GM18502 (cell line): ENCODE data around the gene BBX.

Experiments used
- ATAC-seq: cut with Tn5 transposase; IDR thresholded peaks from one replicate; pipeline ENCODE4 v1.9.1; 2021; ENCODE audit warnings: mild to moderate bottlenecking; ENCODE audit not compliant: unreplicated experiment, poor library complexity

The BBX gene

DNA sequence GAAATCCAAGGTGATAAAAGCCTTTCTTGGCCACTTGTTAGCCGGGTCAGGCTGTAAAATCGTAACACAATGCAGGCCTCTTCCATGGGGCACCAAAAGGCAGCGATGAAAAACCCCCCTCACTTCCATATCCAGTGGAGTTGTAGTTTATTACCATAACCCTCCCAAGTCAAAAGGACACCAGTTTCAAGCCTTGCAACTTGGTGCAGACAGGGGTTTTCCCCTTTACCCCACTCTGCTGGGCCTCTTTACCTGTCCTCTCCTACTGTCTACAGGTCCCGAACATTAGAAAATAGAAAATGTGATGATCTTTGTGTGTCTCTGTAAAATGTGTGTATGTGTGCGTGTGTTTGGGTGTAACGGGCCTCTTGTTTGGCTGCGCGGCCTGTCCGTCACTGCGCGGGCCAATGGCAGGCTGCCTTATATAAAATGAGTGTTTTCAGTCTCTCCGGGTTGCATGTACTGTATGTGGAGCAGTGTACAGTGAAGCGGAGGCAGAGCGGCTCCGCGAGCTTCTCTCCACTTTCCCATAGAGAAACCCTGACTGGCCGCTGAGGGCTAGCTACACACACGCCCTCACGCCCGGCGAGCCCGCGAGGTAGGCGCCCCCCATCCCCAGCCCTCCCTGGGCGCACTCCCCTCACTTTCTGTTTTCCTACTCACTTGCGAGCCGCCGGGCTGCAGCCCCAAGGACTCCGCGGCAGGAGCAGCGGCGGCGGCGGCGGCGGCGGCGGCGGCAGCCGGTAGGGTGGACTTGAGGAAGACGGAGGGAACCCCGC lies at the start of gene BBX:
Gene BBX (plus strand): TSS at position 453 of the 779 bp plus-strand sequence. CDS start 187,499 bp downstream, outside the sequence.
- peak; percentile 92 for ATAC-seq

DNA sequence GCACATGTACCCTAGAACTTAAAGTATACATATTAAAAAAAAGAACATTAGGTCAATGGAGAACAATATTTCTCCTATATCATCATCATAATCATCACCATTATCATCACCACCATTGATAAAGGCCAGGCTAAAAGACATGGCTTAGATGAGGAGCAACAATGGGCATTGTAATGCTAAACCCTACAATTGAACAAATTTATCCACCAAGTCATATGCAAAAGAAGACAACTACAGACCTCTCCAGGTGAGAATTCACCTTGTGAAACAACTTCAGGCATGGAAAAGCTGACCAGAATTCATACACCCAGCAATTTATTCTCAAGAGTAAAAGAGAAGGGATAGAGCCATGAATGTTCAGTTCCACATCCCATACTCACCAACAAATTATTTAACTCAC lies 46.3 kb upstream of the BBX start:
- ATAC-seq = no peak

DNA sequence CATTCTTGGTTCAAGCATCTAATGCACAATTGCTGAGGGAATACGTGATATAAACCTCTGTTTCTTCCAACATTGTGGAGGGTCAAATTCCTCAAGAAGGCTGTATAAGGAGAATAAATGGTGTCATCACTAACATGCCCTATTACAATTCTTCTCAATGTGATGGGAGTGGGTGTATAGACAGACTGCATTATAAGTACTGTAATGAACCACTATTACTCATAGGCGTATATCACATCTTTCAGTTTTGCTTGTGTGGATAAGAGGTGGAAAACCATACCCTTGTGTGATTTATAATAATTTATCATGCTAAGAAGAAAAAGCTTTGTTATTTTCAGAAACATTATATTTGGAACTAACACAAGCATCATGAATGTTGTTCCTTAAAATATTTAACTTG lies 35.3 kb upstream of the BBX start:
- no peak for ATAC-seq

DNA sequence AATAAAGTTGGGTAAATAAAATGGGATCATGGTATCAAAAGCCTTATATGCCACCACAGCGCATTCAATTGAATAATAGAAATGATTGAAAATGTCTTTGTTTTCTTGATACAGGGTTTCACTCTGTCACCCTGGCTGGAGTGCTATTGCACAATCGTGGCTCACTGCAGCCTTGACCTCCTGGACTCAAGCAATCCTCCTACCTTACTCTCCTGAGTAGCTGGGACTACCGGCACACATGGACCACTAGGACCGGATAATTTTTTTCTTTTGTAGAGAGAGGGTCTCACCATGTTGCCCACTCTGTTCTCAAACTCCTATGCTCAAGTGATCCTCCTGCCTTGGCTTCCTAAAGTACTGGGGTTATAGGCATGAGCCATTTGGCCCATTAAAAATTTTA lies 33.8 kb upstream of the BBX start:
- no peak for ATAC-seq

DNA sequence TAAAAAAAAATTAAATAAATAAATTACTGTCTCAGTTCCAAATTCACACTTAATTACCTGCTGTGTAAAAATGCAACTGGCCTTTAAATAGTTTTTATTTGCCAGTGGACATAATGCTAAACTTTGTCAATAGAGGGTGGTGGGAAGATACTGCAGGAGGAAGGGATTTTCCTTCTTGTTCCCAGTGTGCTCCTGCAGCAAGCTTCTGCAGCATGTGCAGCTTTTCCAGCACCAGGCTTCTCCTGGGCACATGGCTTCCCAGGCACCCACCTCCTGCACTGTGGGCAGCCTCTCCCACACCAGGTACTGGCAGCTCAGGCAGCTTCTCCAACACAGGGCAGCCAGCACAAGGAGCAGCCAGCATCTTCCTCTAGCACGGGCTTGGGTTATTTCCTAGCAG lies 29.6 kb upstream of the BBX start:
- ATAC-seq = no peak

DNA sequence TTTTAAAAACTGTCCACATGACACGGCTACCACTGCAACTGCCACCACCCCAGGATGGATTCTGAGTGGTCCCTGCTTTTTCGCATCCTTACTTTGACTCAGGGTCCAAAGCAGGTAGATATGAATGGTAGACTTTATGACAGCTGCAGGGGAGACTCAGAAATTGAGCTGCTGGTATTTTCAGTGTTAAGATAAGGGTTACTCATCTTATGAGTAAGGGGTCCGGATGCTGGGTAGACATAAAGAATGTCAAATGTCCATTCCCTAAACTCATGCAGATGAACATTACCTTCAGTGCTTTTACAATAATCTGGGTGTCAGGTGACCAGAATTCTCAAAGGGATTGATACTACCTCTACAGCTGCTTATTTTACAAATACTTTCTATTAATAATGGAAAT lies 25.9 kb upstream of the BBX start:
- ATAC-seq = no peak

DNA sequence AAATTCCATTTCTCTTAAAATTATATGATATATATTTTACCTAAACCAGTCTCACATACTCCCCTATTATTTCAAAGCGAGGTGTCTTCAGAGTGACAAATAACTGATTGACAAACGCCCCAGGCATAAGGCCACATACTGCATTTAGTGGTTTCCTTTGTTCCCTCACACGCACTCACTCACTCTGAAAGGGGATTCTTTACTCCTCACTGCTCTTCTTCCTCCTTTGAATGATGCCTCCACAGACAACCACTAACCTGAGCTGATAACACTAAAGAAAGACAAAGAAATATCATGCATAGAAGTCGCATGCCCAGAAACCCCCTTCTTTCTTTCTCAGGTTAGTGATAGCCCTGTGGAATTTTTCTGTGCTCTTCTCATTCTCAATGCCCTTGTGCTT lies 24.1 kb upstream of the BBX start:
- no peak for ATAC-seq

DNA sequence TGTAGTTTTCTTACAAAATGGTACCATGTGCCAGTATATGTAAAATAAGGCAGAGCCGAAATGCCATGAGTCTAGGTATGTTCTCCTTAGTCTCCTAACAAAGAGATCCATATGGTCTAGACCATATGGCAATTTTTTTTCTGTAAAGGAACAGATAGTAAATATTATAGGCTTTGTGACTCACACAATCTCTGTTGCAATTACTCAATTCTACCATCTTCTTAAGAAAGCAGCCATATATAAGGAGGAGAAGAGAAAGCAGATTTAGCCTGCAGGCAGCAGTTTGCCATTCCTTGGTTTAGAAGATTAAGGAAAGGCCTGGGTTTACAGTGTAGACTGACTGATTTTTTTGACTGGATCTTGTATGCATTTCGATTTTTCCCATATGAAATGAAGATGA lies 16.3 kb upstream of the BBX start:
- no peak for ATAC-seq

DNA sequence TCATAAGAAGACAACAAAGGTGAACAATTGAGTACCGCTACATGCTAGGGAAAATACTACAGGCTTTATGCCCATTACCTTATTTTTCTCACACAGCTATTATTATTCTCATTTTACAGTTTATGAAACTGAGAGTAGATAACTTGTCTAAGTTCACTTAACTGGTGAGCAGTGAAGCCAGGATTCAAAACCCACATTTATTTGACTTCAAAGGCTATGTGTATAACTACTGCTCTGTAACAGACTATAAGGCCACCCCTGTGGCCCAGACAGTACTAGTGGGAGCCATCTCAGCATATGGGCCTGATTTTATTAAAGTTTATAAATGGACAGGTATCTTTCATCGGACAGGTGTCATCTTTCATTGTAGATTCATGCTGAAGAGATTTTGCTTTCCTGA lies 14.4 kb upstream of the BBX start:
- ATAC-seq = no peak

DNA sequence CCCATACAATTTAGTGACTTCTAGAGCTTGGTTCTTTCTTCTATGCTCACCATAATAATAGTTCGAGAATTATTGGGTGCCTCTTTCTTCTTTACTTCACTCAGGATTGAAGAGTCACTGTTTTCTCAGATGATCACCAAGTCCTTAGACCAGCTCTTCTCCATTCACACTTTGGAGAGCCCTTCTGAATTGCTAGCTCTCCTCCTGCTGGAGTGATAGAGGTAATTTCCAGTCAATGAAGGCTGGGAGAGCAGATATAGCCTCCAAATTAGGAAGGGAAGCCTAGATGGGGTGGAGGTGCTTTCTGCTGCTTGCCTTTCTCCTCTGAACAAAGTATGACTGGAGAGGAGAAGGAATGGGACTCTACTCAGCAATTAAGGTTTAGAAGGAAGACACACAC lies 10.7 kb upstream of the BBX start:
- ATAC-seq = no peak

DNA sequence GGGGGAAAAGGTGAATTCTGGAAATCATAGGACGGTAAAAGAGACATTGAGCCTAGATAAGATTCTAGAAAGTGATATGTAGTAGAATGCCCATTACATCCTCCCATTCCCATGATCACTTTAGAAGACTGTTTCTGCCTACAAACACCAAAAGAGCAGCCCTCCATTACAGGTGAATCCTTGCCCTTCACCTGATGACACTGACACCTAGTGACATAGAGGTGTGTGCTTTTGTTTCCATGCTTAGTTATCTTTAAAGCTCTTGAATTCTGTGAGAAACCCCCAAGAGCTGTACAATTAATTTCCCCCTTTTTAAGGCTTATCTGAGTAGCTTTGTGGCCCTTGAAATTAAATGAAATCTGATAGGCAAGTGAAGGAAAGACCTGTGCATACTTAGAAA lies 8.3 kb upstream of the BBX start:
- no peak for ATAC-seq

DNA sequence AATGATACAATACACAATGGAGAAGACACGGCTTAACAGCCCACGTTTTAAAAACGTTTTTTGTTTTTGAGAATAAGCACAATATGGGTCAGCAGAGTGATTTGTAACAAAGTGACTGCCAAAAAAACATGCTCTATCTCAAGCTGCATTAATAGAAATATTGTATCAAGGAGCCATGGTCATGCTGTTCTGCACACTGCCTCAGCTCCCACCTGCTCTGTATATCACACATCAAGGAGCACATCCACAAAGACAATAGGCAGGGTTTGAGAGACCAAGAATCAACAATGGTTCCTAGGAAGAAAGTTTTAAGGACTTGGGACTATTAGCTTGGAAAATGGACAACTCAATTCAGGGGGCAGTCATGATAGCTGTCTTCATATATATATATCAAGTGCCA lies 6.3 kb upstream of the BBX start:
- ATAC-seq = no peak

DNA sequence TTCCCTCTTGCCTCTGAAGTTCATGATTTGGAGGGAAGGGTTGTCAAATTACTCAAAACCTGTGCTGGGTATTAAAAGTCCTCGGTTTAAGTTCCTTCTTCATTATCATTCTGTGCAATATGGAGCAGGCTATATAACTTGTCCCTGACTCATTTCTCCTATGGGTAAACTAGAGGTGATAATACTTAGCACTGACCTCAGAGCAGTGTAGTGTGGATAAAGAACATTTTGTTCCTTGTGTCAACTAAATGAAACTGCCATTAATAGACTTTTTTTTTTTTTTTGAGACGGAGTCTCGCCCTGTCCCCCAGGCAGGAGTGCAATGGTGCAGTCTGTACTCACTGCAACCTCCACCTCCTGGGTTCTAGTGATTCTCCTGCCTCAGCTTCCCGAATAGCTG lies 2.2 kb upstream of the BBX start:
- ATAC-seq = no peak

DNA sequence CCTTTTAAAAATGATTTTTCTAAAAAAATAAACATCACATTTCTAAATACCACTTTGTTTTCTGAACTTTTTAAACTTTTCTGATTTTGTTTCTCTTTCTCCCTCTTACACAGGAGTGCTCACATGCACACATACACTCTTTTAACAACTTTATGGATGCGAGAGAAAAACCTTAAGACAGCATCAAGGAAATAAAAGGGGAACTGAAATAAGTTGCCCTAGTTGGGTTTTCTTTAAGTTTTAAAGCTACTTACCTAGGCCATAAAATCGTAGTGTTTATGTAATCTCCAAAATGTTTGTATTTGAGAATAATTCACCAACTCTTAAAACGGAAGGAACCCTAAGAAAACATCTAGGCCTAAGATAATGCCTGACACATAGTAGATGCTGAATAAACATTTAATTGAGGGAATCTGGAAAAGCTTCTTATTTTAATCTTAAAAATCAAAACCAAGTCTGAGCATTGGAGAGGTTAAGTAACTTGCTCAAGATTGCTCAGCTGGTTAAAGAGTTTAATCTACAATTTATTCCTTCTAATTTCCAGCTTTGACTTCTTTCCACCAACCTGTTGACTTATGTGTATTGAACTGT lies 1.2 kb upstream of the BBX start:
- ATAC-seq = no peak

DNA sequence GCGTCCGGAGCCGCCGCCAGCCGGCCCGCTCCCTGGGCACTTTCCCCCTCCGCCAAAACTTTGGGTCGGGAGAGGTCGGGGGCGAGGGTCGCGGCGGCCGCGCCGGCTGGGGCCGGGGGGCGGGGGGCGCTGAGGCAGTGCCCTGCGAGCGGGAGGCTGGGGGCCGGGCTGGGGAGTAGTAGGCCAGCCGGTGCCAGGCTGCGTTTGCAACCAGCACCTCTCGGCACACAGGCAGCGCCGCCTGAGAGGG lies 452 bp downstream of the BBX start:
- peak; percentile 34 for ATAC-seq

DNA sequence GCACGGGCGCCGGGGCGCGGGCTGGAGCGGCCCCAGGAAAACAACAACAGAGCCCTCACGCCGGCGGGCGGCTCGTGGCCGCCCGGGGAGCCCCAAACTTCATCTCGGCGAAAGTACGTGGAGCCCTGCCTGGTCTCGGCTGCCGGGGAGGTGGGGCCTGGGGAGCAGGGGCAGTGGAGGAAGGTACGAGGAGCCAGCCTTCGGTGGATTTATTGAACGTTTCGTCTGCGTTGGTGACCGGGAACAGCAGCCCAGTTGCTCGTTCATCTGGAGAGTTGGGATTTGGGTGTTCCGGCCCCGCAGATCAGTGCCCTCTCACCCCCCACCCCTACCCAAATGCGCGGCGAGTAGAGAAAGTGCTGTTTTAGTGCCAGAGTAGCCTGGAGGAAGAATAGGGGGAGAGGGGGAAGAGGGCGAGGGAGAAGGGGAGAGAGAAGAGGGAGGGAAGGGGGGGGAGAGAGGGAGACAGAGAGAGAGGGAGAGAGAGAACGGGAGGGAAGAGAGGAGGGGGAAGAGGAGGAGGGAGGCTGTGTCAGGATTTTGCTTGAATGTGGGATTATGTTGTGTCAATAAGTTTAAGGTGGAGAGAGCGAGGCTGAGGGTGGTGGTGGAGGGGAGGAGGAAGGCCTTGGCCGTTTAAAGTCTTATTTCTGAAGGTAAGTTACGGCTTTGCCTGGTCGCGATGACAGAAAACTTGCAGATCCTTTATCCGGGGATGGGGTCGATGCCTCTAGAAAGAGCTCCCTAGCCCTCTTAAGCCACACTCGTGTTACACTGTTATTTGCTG lies 970 bp downstream of the BBX start:
- peak; percentile 37 for ATAC-seq

DNA sequence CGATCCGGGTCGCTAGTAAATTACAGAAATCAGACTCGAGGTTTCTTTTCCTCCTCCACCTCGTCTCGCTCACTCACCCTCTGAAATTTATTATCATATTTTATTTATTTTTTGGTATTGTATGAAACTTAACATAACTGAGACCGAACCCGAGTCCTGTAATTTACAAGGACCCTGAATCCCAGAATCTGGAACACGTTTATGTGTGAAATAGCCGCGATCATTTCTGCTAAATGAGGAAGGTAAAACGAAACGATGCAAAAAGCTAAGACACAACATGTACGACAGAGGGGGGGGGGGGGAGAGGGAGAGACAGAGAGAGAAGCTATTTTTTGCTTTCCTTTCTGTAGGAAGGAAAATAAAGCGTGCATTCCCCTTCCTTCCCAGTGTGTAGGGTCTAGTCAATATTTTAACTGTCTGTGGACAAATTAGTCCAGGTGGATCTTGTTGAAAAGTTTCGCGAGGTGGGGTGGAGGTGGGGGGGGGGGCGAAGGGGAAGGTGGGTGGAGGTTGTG lies 1.6 kb downstream of the BBX start:
- ATAC-seq = no peak

DNA sequence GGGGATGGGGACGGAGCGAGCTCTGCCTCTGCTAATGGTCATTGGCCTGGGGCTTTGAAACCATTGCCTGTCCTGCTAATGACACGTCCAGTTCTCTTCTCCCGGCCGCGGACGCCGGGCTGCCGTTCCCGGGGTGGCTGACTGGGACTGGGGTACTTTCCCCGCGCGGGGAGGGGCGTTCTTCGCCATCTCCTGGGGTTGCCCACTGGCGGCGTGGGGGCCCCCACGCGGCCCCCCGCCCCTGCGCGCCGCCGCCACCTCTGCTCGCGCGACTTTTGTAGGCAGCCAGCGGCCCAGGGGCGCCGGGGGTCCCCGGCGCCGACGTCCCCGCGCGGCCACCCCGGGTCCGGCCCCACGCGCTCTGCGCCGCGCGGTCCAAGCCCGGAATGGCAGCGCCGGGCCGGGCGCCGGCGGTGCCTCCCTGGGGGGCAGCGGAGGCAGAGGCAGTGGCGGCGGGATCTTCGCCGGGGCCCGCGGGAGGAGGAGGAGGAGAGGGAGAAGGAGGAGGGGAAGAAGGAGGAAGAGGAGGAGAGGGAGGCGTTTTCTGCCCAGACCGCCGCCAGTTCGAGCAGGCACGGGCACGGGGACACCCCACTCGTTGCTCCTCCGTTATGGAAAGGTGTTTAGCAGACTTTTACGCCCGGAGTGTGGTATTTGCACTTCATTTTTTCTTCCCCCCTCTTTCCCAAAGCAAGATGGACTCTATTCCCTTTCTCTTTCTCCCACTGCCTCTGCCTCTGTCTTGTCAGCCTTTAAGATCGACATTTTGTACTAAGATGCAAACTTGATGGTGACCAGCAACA lies 2.3 kb downstream of the BBX start:
- ATAC-seq = no peak

DNA sequence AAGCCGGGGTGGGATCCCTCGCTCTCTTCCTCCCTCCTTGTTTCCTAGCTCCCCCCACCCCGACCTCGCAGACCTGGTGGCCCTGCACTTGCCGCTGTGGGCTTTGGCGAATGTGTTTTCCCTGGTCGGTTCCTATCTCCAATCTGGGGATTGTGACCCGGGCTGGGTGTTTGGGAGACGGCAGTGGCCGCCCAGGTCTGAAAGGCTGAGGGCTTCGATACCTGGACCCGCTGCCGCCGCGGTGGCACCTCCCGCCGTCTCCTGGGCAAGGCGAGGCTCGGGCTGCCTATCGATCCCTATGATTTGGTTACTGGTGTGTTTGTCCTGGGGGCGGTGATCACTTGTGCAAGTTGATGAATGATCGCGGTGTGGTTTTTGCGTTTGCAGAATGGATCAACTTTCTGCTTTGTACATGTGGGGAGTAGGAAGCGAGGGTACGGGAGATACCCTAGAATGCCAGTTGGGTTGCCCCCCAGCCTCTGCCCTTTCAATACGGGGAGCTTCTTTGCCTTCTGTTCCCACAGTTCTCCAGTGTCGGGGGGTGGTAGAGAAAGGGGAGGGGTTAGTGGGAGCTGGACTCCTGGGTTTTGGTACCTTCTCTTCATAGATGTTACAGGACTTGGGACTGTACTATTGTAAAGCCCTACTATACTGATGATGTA lies 3.0 kb downstream of the BBX start:
- ATAC-seq = no peak

DNA sequence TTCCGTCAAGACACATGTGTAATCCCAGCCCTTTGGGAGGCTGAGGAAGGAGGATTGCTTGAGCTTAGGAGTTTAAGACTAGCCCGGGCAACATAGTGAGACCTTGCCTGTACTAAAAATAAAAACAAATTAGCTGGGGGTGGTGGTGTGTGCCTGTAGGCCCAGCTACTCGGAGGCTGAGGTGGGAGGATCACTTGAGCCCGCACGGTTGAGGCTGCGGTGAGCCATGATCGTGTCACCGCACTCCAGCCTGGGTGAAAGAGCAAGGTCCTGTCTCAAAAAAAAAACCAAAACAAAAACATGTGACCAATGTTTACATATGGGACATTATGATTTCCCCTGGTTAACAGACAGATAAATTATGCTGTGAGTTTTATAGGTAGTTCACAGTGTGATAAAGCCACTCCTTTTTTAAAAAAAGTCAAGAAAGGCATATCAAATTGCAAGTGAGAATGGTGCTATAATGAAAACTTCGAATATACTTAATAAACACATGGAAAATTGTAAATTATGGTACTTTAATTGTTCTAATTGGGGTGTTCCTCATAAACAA lies 9.2 kb downstream of the BBX start:
- no peak for ATAC-seq
